NCI-H524 (cell line): Measurements from ENCODE around the gene MS4A15.
"Not testable (repeated sequence)": the region's sequence is repeated elsewhere in the genome, so short reads cannot be mapped to it uniquely, and the experiment has no call there.

ENCODE experiments used
- DNase-seq, 2 experiments: peaks; one replicate each; lab custom pipeline; 2025; lab: John Stamatoyannopoulos, UW

Gene MS4A15

GRCh38 chr11:60754887-60755286 lies 1.8 kb upstream of the MS4A15 start:
- DNase-seq, result no peak

- no peak for DNase-seq
These were observed 649 bp downstream of the MS4A15 start for GRCh38 chr11:60757231-60757800.

DNA sequence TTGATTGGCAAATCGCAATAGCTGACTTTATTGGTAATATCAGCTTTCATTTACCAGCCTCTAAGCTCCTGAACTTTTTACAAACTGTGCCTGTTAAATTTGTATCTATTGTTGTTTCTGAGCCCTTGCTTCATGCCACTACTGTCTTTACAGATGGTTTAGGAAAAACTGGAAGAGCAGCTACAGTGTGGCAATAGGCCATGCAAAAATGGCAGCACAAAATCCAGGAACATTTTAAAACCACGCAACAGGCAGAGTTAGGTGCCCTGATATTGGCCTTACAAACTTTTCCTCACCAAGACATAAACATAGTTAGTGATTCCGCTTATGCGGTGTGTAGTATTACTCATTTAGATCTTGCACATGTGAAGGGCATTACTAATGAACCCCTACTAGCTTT lies 2.0 kb downstream of the MS4A15 start:
- not testable (repeated sequence) for DNase-seq

- DNase-seq, result not testable (repeated sequence)
These were observed 3.0 kb downstream of the MS4A15 start for GRCh38 chr11:60759438-60760225.

GRCh38 chr11:60761436-60762190 lies 4.9 kb downstream of the MS4A15 start:
- DNase-seq, result no peak

DNA sequence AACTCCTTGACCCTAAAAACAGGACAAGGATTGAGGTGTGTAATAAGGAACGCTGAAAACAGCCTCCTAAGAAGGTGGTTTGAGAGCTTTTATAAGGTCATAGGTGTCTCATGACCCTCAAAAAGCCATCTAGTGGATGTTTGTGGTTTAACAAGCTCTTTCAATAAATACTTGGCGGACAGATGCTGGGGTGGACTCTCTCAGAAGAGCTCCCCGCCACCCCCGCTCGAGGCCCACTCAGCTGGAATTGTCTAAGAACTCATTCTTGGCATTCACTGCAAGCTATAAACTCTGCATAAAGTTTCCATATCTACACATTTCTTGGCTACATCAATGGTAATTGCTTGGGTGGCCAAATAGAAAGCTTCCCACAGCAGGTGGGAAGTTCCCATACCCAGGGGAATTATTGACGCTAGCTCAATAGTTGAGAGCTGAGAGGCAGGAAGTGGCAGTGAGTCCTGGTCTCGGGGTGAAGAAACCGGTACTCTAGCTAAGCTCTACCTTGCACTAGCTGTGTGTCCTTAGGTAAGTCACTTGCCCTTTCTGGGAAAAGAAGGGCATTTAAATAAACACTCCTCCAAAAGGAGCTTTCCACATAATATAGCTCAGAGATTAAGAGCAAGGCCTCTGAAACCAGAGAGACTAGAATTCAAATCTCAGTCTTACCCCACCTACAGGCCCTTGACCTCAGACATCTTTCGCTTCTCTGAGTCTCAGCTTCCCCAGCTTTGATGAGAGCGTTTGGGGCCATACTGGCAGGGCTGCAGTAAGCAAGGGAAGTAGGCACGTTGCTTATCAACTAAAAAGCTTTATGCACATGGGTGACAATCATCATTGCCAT lies 6.4 kb downstream of the MS4A15 start:
- peak; percentile 15 to 41 for DNase-seq

- DNase-seq, result peak in 1 of 2 experiments; percentile 11
These were observed 7.2 kb downstream of the MS4A15 start for GRCh38 chr11:60763692-60764369.

GRCh38 chr11:60764879-60765278 lies 8.2 kb downstream of the MS4A15 start:
- DNase-seq, result no peak

DNA sequence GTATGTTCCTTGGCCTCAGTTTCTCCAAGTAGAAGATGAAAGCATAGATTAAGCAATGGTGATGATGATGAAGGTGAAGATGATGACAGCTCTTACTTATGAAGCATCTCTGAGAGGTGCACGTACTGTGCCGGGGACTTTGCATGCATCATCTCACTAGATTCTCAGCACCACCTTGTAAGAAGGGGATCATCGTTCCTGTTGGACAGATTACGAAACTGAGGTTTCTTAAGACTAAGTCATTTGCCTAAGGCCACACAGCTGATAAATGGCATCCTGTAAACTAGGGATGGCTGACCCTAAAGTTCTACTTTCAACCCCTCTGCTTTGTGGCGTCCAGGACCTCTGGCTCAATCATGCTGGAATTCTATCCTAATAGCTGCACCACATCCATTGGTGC lies 8.7 kb downstream of the MS4A15 start:
- DNase-seq, result no peak

DNA sequence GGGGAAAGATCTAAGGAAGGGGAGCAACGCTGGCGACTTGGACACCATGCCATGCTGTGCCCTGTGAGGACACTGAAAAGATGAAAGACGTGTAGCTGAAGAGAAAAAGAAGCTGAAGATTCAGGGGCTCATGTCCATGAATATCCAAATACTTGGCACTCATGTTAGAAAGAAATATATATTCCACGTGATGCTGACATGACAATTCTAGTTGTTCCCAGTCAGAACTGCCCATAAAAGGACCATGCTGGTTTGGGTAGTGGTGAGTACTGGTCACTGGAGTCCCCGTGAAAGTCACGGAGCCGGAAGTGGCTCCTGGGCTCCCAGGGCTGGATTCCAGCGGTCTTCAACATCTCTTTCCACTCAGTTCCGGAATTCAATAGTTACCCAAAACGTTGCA lies 9.9 kb downstream of the MS4A15 start:
- no peak for DNase-seq

DNA sequence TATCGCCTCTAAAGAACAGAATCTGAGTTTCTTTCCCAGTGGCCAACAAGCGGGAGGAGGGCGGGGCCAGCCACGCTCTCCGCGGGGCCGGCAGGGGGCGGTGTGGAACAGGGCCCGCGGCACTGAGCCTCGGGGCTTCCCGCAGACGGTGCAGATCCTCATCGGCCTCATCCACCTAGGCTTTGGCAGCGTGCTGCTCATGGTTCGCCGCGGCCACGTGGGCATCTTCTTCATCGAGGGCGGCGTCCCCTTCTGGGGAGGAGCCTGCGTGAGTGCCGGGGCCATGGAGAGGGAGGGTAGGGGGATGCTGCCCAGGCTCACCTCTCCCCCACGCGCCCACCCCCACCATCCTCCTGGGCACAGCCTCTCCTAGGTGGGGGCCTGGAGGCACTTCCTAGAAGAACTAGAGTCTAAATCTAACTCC lies 10.7 kb downstream of the MS4A15 start:
- no peak for DNase-seq

- no peak for DNase-seq
These were observed 11.5 kb downstream of the MS4A15 start for GRCh38 chr11:60768202-60768601.

DNA sequence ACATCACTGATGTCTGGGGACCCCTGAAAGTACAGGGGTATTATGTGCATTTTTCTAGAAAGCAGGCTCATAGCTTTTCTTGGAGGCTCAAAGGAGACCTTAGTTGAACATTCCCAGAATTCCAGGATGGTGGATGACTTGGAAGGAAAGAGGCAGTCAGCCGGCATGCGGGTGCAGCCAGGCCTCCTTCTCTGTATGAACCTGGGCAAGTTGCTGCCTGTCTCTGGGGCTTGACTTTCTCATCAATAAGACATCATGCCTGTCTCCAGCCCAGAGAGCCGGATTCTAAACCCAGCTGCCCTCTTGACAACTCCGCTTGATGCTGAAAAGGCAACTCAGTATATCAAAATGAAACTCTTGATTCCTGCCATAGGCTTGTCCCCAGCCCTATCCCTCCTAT lies 12.6 kb downstream of the MS4A15 start:
- DNase-seq, result no peak

- DNase-seq, result no peak
These were observed 13.1 kb downstream of the MS4A15 start for GRCh38 chr11:60769811-60770210.

DNA sequence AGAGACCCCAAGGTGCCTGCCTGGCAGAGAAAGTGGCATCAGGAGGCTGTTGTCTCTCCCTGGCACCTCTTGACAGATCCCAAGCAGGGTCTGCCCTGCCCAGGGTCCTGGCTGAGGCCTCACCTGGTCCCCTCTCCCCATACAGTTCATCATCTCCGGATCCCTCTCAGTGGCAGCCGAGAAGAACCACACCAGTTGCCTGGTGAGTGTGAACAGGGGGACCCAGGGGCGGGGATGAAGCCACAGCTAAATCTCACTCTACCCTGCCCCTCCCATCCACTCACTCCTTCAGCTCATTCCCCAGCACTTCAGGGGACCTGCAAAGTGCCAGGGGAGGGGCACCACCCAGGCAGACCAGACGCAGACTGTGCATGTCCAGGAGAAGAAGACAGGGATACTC lies 14.5 kb downstream of the MS4A15 start:
- no peak for DNase-seq

GRCh38 chr11:60771879-60772525 lies 15.3 kb downstream of the MS4A15 start:
- DNase-seq, result no peak

DNA sequence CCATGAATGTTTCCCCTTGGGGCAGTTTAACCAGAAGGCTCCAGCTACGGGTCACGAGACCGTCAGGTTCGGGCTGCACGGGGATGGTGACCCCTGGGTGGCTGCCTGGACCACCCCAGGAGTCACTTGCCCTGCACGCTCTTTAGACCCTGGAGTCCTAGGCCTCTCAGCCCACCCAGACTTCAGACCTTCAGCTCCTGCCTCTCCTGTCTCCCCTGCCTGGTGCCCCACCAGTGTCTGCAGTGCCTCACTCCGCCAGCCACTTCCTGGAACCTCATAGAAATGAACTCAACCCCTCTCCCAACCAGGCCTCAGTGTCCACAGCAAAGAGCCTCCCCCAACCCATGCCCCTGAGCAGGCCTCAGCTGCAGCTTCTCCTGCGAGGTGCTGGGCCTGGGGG lies 16.0 kb downstream of the MS4A15 start:
- DNase-seq, result no peak

DNA sequence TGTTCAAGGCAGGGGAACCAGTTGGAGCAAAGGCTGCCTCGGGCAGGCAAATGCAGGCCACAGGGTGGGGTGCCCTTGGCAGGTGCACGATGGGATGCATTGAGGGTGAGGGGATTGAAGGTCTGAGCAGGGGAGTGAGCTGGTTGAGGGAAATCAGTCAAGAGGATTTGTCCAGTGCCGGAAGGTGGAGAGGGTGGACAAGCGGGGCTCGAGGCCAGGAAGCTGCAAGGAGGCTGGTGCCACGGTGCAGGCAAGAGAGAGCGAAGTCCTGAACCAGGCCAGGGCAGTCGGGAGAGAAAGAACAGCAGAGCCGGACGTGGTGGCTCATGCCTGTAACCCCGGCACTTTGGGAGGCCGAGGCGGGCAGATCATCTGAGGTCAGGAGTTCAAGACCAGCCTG lies 18.1 kb downstream of the MS4A15 start:
- no peak for DNase-seq

DNA sequence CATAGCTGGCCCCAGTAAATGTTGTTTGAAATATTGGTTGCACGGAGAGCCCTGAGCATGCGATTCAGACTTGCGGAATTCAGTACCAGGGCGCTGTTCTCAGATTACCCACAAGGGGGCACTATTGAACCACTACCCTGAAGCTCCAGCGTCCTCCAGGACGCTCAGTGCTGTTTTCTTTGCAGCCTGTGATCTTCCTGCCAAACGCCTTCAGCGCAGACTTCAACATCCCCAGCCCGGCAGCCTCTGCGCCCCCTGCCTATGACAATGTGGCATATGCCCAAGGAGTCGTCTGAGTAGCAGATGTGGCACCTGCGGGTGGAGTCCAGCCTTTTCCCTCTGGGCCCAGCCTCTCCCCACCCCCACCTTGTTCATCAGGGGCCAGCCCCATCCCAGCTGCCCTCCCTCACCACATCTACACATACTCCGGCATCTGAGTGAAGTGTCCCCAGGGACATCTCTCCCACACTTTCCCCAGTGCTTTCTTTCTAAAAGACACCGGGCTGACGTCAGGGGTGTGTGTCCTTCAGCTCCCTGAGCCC lies 18.8 kb downstream of the MS4A15 start:
- DNase-seq, result peak; percentile 84 to 96

GRCh38 chr11:60776167-60776566 lies 19.5 kb downstream of the MS4A15 start:
- DNase-seq, result no peak

DNA sequence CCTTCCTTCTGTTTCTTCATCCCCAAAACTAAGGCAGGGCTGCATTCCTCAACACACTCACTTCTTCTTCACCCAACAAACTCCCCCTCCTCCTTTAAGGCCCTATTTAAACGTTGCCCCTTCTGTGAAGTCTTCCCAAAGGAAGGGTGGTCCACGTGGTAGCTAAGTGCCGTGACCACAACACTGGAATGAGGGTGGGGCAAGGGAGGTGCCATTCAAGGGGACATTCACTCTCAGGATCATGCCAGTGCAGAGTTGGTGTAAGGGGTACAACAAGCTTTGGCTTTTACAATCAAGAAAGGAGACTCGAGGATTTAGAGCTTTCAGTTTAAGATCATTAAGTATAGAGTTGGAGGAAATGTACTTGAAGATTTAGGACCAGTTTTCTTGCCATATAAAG lies 20.4 kb downstream of the MS4A15 start:
- DNase-seq, result no peak
